Measurements from ENCODE around the gene DCAF4.
"Not testable (repeated sequence)": the region's sequence is repeated elsewhere in the genome, so short reads cannot be mapped to it uniquely, and the experiment has no call there.

DCAF4 gene

DNA sequence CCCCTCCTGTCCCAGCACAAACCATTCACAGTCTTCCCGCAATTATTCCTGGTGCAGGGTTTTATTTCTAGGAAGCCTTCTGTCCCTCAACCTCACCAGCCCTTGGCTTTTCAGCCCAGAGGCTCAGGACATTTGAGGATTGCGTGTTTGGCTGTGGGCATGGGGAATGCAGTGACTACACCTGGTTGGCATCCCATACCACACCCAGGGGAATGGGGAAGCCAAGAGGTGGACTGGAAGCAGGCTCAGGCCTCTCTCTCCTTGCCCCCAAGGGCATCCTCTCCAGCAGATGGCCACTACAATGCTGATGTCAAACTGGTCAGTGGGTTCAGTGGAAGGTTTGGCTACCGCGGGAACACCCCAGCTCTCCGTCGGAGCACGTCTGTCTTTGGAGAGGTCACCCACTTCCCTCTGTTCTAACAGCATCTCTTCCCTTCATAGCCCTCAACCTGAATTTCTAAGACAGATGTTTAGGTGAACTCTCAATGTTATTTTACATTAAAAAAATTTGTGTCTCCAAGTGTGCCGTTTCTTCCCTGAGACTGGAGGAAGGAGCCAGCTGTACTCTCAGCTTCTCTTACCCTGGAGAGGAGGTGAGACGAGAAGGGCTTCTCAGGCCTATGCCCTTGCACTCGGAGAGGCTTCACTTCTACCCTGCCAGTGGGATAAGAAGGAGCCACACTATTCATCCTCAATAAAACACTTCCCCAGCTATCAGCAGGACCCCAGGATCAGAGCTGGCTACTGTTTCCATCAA lies 35.5 kb downstream of the DCAF4 start:
- Histone ChIP-seq H3K9ac (ENCODE audit: low read depth, low read length) (no peak overlapping the region), H3K9me3 (replicated peaks; ENCODE audit: low read length) (no peaks in the 10 kb centered on the region), H3K36me3 (ENCODE audit: insufficient read depth, low read length) (peaks cover 34% of the 10 kb centered on the region), H3K27me3 (ENCODE audit: control insufficient read depth, insufficient read depth, low read length) (no peaks in the 10 kb centered on the region), H3K4me3 (ENCODE audit: low read length) (no peak overlapping the region), H3K4me1 (ENCODE audit: control insufficient read depth, insufficient read depth, low read length) (peaks cover 14% of the 10 kb centered on the region), H3K4me2 (ENCODE audit: low read length) (no peak overlapping the region)

DNA sequence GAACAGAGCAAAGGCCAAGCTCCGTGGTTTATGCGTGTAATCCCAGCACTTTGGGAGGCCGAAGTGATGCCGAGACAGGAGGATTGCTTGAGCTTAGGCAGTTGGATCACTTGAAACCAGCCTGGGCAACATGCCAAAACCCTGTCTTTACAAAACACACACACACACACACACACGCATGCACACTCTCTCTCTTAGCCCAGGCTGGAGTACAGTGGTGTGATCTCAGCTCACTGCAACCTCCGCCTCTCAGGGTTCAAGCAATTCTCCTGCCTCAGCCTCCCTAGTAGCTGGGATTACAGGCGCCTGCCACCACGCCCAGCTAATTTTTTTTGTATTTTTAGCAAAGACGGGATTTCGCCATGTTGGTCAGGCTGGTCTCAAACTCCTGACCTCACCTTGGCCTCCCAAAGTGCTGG lies 36.1 kb downstream of the DCAF4 start:
- not testable (repeated sequence) for H3K9ac ChIP-seq (ENCODE audit: low read depth, low read length); H3K9me3 ChIP-seq (replicated peaks; ENCODE audit: low read length); H3K27me3 ChIP-seq (ENCODE audit: control insufficient read depth, insufficient read depth, low read length); H3K4me3 ChIP-seq (ENCODE audit: low read length); H3K4me2 ChIP-seq (ENCODE audit: low read length)
- peaks cover 14% of the 10 kb centered on the region for H3K4me1 ChIP-seq (ENCODE audit: control insufficient read depth, insufficient read depth, low read length)
- peaks cover 36% of the 10 kb centered on the region for H3K36me3 ChIP-seq (ENCODE audit: insufficient read depth, low read length)

DNA sequence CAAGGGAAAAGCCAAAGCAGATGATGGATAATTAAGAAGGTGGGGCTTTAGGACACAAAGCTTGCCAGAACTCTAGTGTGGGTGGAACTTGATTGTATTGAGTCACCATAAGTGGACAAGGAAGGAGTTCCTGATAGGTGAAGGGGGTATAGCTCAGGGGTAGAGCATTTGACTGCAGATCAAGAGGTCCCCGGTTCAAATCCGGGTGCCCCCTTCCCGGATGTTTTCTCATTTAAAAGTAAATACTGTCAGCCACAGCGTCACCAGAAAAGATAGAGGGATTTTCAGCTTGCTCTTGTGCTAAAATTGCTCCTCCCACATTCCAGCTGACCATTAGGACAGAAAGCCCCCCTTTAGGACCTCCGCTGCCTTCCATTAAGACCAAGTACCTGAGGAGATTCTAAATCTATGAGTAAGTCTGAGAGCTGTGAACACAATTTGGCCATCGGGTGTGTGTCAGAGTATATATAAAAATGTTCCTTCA lies 36.6 kb downstream of the DCAF4 start:
- H3K9ac ChIP-seq (ENCODE audit: low read depth, low read length): no peak overlapping the region
- peaks cover 31% of the 10 kb centered on the region for H3K36me3 ChIP-seq (ENCODE audit: insufficient read depth, low read length)
- H3K27me3 ChIP-seq (ENCODE audit: control insufficient read depth, insufficient read depth, low read length): no peaks in the 10 kb centered on the region
- no peaks in the 10 kb centered on the region for H3K9me3 ChIP-seq (replicated peaks; ENCODE audit: low read length)
- no peak overlapping the region for H3K4me3 ChIP-seq (ENCODE audit: low read length)
- no peak overlapping the region for H3K4me2 ChIP-seq (ENCODE audit: low read length)
- peaks cover 14% of the 10 kb centered on the region for H3K4me1 ChIP-seq (ENCODE audit: control insufficient read depth, insufficient read depth, low read length)

DNA sequence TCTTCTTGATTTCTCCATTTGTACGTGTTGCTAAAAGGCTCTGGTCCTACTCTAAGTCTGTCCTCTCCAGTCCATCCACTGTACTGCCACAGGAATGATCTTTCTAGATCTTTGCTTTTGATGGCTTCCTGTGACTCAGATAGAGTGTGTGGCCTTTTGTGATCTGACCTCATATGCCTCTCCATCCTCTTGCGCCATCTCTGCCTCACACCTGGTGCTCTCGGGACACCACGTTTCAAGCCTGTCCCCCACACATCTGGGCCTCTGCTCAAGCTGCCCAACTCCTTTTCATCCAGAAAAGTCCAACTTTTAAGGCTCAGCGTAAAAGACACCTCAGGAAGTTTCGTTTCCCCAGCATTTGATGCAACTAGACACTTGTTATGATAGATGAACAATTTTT lies 39.0 kb downstream of the DCAF4 start:
- Histone ChIP-seq H3K4me2 (ENCODE audit: low read length) (no peak overlapping the region), H3K9me3 (replicated peaks; ENCODE audit: low read length) (no peaks in the 10 kb centered on the region), H3K4me1 (ENCODE audit: control insufficient read depth, insufficient read depth, low read length) (peaks cover 14% of the 10 kb centered on the region), H3K27me3 (ENCODE audit: control insufficient read depth, insufficient read depth, low read length) (no peaks in the 10 kb centered on the region), H3K36me3 (ENCODE audit: insufficient read depth, low read length) (peaks cover 22% of the 10 kb centered on the region), H3K9ac (ENCODE audit: low read depth, low read length) (no peak overlapping the region), H3K4me3 (ENCODE audit: low read length) (no peak overlapping the region)

DNA sequence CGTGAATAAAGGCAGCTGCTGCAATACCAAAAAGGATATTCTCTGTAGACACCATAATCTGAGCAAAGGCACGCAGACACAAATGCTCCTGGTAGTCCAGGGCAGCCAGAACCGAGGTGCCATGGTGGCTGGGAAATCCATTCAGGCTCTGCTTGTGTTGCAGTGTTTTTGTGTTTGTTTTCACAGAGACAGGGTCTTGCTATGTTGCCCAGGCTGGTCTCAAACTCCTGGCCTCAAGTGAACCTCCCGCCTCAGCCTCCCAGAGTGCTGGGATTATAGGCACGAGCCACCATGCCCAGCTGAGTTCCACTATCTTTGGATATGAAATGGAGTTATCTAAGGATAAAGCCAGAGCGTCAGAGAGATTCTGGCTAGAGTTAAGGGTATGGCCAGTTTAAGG lies 39.8 kb downstream of the DCAF4 start:
- H3K27me3 ChIP-seq (ENCODE audit: control insufficient read depth, insufficient read depth, low read length): no peaks in the 10 kb centered on the region
- peaks cover 14% of the 10 kb centered on the region for H3K4me1 ChIP-seq (ENCODE audit: control insufficient read depth, insufficient read depth, low read length)
- no peak overlapping the region for H3K9ac ChIP-seq (ENCODE audit: low read depth, low read length)
- H3K4me2 ChIP-seq (ENCODE audit: low read length): no peak overlapping the region
- H3K36me3 ChIP-seq (ENCODE audit: insufficient read depth, low read length): peaks cover 29% of the 10 kb centered on the region
- no peak overlapping the region for H3K4me3 ChIP-seq (ENCODE audit: low read length)
- H3K9me3 ChIP-seq (replicated peaks; ENCODE audit: low read length): no peaks in the 10 kb centered on the region

DNA sequence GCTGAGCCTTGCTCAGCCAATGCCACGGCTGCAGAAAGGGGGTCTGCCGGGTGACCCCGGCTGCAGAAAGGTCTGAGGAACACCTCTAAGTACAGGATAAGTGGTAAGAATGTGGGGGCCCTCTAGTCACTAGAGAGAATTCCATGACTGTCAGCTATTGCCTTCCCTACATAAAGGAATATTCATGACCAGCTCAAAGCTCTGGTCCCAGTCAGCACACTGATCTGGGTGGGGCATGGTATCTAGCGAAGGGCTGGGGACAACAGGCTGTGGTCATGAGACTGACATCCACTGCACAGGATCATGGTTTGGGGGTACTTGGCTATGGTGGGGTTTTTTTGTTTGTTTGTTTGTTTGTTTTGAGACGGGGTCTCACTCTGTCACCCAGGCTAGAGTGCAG lies 42.1 kb downstream of the DCAF4 start:
- Histone ChIP-seq H3K36me3 (ENCODE audit: insufficient read depth, low read length) (peaks cover 33% of the 10 kb centered on the region), H3K9me3 (replicated peaks; ENCODE audit: low read length) (no peaks in the 10 kb centered on the region), H3K27me3 (ENCODE audit: control insufficient read depth, insufficient read depth, low read length) (no peaks in the 10 kb centered on the region), H3K9ac (ENCODE audit: low read depth, low read length) (no peak overlapping the region), H3K4me1 (ENCODE audit: control insufficient read depth, insufficient read depth, low read length) (peaks cover 7% of the 10 kb centered on the region), H3K4me2 (ENCODE audit: low read length) (no peak overlapping the region), H3K4me3 (ENCODE audit: low read length) (no peak overlapping the region)

DNA sequence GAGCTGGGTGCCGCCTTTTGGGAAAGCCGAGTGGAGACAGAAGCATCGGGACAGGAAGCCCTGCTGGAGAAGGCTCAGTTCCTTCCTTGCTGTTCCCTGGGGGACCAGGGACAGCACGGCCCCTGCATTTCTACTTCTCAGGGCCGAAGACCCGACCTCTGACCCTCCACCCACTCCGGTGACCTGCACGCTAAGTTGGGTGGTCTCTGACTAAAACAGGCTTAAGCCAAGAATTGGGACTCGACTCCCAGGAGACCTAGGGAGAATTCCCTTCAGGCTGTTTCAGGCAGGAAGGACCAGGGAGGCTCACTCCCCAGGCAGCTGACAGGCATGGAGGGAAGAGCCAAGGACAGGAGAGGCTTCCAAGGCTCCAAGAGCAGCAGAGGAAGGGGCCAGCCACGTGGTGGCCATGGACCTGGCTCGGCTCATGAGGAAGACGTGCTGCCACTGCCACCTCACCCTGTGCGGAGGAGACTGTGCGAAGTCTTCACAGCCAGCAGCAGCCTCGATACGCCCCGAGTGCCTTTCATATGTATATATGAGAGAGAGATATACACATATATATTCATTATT lies 43.9 kb downstream of the DCAF4 start:
- peaks cover 51% of the 10 kb centered on the region for H3K36me3 ChIP-seq (ENCODE audit: insufficient read depth, low read length)
- no peak overlapping the region for H3K4me3 ChIP-seq (ENCODE audit: low read length)
- H3K4me1 ChIP-seq (ENCODE audit: control insufficient read depth, insufficient read depth, low read length): peaks cover 4% of the 10 kb centered on the region
- no peak overlapping the region for H3K9ac ChIP-seq (ENCODE audit: low read depth, low read length)
- H3K4me2 ChIP-seq (ENCODE audit: low read length): no peak overlapping the region
- H3K9me3 ChIP-seq (replicated peaks; ENCODE audit: low read length): no peaks in the 10 kb centered on the region
- H3K27me3 ChIP-seq (ENCODE audit: control insufficient read depth, insufficient read depth, low read length): no peaks in the 10 kb centered on the region

DNA sequence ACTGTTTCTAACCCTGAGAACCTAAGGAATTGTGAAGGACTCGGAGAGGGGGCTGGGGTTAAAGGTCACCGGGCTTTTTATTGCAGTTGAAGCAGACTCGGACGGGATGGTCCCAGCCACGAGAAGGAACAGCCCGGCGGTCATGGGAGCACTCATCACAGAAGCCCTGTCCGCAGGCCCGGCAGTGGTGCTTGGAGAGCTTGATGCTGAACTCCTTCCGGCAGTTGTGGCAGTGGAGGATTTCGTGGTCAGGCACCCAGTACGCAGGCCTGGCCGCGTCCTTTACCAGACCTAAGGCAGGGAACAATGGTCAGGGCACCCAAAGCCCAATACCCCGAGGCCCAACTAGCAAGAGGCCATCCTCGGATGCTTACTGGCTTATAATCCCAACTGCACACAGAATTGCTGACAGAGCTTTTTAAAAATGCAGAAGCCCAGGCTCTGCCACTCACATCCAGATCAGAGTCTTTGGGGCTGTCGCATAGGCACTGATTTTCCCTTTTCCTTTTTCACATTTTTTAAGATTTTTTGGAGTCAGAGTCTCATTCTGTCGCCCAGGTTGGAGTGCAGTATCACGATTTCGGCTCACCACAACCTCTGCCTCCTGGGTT lies 44.7 kb downstream of the DCAF4 start:
- peaks cover 59% of the 10 kb centered on the region for H3K36me3 ChIP-seq (ENCODE audit: insufficient read depth, low read length)
- no peaks in the 10 kb centered on the region for H3K4me1 ChIP-seq (ENCODE audit: control insufficient read depth, insufficient read depth, low read length)
- H3K27me3 ChIP-seq (ENCODE audit: control insufficient read depth, insufficient read depth, low read length): no peaks in the 10 kb centered on the region
- H3K4me3 ChIP-seq (ENCODE audit: low read length): no peak overlapping the region
- no peak overlapping the region for H3K4me2 ChIP-seq (ENCODE audit: low read length)
- H3K9me3 ChIP-seq (replicated peaks; ENCODE audit: low read length): no peaks in the 10 kb centered on the region
- H3K9ac ChIP-seq (ENCODE audit: low read depth, low read length): no peak overlapping the region

DNA sequence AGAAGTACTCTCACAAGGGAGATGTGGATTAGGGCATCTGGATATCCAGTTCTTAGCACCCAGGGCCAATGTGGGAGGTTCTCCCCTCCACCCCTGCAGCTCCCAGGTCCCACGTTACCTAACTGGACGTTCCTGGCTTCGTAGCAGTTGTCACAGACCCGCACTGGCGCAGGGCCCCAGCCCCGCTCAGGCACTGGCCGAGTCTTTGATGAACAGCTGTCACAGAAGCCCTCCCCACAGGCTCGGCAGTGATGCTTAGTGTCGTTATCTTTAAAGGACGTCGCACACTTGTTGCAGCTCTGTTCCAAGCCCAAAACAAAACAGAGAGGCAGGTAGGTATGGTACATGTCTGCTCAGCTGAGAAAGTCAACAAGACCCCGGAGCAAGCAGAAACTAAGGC lies 48.4 kb downstream of the DCAF4 start:
- Histone ChIP-seq H3K4me1 (ENCODE audit: control insufficient read depth, insufficient read depth, low read length) (no peaks in the 10 kb centered on the region), H3K9me3 (replicated peaks; ENCODE audit: low read length) (no peaks in the 10 kb centered on the region), H3K27me3 (ENCODE audit: control insufficient read depth, insufficient read depth, low read length) (no peaks in the 10 kb centered on the region), H3K9ac (ENCODE audit: low read depth, low read length) (no peak overlapping the region), H3K36me3 (ENCODE audit: insufficient read depth, low read length) (peaks cover 69% of the 10 kb centered on the region), H3K4me2 (ENCODE audit: low read length) (no peak overlapping the region), H3K4me3 (ENCODE audit: low read length) (no peak overlapping the region)

DNA sequence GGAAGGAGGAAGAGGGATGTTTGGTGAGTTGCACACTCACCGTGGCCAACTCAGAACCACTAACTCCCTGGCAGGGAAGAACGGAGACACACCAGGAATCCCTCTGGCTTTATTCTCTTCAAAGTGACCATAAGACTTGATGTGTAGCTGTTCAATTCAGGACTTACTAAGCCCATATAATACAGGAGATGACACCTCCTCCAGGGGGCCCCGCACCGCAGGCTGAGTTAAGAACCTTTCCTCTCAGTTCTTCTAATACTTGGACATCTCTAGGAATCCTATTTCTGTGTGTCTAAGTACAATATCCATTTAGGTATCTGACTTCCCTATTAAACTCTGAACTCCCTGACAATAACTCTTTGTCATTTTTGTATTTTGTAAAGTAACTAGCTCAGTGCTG lies 49.5 kb downstream of the DCAF4 start:
- H3K4me1 ChIP-seq (ENCODE audit: control insufficient read depth, insufficient read depth, low read length): no peaks in the 10 kb centered on the region
- H3K9ac ChIP-seq (ENCODE audit: low read depth, low read length): no peak overlapping the region
- no peaks in the 10 kb centered on the region for H3K27me3 ChIP-seq (ENCODE audit: control insufficient read depth, insufficient read depth, low read length)
- no peak overlapping the region for H3K4me2 ChIP-seq (ENCODE audit: low read length)
- no peaks in the 10 kb centered on the region for H3K9me3 ChIP-seq (replicated peaks; ENCODE audit: low read length)
- peaks cover 63% of the 10 kb centered on the region for H3K36me3 ChIP-seq (ENCODE audit: insufficient read depth, low read length)
- H3K4me3 ChIP-seq (ENCODE audit: low read length): no peak overlapping the region

DNA sequence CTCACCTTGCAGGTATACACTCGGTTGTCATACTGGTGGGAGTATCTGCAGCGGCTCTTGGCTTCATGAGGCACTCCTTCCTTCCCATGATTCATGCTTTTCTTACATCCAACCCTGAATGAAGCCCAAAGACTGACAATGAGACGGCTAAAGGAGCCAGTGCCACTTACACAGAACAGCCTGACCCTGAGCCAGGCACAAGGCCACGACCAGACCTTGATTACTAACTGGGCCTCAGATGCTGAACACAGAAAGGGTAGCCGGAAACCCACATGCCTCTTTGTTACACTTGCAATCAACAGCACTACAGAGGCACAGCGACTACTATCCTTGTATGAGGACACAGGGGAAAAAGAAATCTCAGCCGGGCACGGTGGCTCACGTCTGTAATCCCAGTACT lies 52.6 kb downstream of the DCAF4 start:
- Histone ChIP-seq H3K36me3 (ENCODE audit: insufficient read depth, low read length) (peaks cover 58% of the 10 kb centered on the region), H3K9ac (ENCODE audit: low read depth, low read length) (no peak overlapping the region), H3K9me3 (replicated peaks; ENCODE audit: low read length) (no peaks in the 10 kb centered on the region), H3K4me3 (ENCODE audit: low read length) (no peak overlapping the region), H3K4me2 (ENCODE audit: low read length) (no peak overlapping the region), H3K27me3 (ENCODE audit: control insufficient read depth, insufficient read depth, low read length) (no peaks in the 10 kb centered on the region), H3K4me1 (ENCODE audit: control insufficient read depth, insufficient read depth, low read length) (no peaks in the 10 kb centered on the region)

All from skeletal muscle satellite cell (primary cell).